Skin of body (tissue), 2 donors: Measurements from ENCODE around the gene ENTPD8. TPM values are rescaled to one million over a fixed set of nuclear protein-coding genes. Genes with fewer than 3 reads are reported as not detected.
"Not testable (repeated sequence)": the region's sequence is repeated elsewhere in the genome, so short reads cannot be mapped to it uniquely, and the experiment has no call there.

Experiments used
- DNase-seq: peaks from one replicate; lab custom pipeline; 2025; lab: John Stamatoyannopoulos, UW
- total RNA-seq: library from RNA; depleted of rRNA; stranded (reverse); fragments of >200 nt; gene quantifications from one replicate; pipeline ENCODE4 v1.2.3, GENCODE V29; 2014

Gene ENTPD8
- total RNA-seq, 1 donor from 2014 or later: 0.10 TPM

DNA sequence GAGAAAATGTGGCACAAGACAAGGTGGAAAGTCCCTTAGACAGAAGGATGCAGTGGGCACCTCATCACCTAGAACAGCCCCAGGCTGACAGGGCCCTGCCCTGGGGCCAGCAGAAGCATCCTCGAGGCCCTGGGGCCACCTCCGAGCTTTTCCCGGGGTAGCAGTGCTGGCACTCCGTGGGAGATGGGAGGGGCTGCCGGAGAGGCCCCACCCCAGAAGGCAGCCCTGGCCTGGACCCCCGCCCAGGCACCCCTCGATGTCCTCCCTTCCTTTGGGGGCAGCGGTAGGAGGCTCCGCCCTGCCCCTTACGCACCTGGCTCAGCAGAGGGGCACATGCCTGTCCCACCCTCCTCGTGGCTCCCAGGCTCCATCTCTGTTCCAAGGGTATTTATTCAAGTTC, 35.7 kb upstream of the ENTPD8 start:
- DNase-seq: no peak

DNA sequence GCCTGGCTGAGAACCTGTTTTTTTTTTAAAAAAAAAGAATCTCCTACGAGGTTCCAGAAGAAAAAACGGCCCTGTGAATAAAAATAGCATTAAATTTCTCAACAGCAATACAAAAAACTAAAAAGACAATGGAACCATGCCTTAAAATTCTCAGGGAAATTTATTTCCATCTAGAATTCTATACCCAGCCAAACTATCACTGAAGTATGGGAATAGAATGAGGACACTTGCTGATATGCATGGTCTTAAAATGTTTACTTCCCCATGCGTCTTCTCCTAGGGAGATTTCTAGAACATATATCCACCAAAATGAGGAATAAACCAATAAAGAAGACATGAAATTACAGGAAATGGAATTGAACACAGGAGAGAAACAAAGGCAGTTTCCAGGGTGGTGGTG, 34.5 kb upstream of the ENTPD8 start:
- no peak for DNase-seq

GRCh38 chr9:137474271-137474670, 33.1 kb upstream of the ENTPD8 start:
- no peak for DNase-seq

GRCh38 chr9:137470785-137471184, 29.6 kb upstream of the ENTPD8 start:
- DNase-seq: no peak

DNA sequence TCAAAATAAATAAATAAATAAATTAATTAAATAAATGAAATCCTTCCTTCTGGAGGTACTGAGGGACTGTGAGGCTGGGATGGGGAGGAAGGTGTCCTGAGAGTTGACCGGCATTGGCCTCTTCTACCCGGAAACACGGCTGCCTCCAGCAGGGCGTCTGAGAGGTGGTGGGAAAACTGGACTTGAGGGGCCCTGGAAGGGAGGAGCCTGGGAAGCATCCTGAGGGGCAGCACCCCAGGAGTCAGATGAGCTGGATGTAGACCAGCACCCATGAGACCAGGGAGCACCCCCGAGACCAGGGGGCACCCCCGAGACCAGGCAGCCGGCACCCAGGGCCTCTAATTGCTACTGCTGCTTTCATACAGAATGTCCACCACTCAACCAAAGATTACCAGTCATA, 26.7 kb upstream of the ENTPD8 start:
- DNase-seq: no peak

DNA sequence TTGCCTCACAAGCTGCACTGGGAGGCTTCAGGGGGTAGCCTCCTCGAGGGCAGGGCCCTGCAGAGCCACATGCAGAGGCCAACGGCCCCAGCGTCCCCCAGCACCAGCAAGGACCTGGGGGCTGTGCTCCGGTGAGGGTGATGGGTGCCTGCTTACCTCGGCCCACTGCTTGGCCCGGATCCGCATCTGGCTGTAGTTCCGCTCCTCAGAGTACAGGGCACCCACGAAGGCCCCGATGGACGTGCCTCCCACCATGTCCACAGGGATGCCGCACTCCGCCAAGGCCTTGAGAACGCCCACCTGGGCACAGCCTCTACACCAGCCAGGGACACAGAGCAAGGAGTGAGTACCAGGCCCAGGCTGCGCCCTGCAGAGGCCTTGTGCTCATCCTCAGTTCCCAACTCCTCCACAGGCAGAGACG, 26.0 kb upstream of the ENTPD8 start:
- DNase-seq: no peak

DNA sequence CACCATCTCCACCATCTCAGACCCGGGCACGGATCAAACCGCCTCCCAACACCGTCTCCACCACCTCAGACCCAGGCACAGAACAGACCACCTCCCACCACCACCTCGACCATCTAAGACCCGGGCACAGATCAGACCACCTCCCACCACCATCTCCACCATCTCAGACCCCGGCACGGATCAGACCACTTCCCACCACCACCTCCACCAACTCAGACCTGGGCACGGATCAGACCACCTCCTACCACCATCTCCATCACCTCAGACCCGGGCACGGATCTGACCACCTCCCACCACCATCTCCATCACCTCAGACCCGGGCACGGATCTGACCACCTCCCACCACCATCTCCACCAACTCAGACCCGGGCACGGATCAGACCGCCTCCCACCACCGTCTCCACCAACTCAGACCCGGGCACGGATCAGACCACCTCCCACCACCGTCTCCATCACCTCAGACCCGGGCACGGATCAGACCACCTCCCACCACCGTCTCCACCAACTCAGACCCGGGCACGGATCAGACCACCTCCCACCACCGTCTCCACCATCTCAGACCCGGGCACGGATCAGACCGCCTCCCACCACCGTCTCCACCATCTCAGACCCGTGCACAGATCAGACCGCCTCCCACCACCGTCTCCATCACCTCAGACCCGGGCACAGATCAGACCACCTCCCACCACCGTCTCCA, 25.4 kb upstream of the ENTPD8 start:
- DNase-seq: not testable (repeated sequence)

DNA sequence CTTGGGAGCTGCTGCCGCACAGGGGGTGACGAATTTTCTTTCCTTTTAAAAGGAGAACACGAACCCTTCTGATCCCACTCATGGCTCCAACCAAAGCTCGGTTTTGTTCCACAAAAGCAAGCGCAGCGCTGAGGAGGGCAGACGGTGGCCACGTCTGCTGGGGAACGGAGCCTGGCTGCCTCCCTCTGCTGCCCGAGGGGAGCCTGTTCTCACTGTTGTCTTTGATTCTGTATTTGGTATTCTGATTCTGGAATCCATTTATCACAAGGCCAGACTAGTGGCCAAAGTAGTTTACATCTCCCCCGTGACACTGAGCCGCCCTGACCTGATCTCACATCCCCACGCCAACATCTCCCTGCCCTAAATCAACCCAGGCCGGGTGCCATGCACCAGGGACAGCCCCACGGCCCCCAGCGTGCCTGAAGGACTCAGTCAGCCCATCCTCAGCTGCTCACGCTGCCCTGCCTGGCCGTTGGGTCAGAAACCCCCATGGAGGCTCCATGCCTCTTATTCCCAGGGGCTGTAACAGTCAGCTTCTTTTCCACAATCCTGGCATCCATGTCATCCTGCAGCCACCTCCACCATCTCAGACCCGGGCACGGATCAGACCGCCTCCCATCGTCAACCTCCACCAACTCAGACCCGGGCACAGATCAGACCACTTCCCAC, 24.7 kb upstream of the ENTPD8 start:
- no peak for DNase-seq

GRCh38 chr9:137465000-137465719, 24.0 kb upstream of the ENTPD8 start:
- DNase-seq: no peak

- no peak for DNase-seq
These were observed 23.3 kb upstream of the ENTPD8 start for GRCh38 chr9:137464291-137464999.

DNA sequence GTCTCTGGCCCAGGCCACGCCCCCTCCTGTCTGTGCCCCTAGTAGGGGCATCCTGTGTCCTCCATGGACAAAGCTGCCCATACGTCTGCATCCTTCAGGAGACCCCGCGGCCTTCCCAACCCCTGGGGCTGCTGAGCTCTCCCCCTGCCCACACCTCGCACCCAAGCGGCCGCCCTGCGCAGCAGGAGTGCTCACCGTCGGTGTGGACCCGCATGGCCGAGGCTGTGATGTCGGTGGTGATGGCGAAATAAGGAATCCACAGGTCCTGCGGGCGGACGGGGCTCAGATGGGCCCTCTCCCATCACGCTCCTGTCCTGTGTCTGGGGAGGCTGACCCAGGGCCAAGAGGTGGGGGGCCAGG, 22.8 kb upstream of the ENTPD8 start:
- no peak for DNase-seq

GRCh38 chr9:137462986-137463930, 22.1 kb upstream of the ENTPD8 start:
- no peak for DNase-seq

DNA sequence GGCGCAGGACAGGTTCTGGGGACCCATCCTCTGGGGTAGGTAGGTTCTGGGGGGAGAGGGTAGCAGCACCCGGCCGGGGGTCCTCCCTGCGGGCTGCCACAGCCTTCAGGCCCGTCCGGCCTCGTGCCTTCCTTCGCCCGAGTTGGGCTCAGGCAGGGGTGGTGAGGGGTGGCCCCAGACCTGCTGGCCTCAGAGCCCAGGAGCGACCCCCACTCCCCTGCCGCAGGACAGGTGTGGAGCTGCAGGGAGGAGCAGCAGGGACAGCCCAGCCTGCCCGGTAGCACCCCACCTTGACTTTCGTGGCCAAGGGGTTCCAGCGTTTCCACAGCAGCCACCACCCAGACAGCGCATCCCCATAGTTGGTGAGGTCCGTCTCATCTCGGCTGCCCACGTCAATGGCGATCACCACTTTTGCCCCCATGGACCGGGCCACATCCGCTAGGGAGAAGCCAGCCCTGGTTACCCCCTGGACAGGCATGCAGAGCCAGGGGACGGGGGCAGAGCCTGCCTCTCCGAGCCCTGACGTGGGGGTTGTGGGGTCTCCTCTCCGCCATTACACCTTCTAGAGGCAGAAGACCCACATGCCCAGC, 21.3 kb upstream of the ENTPD8 start:
- no peak for DNase-seq

DNA sequence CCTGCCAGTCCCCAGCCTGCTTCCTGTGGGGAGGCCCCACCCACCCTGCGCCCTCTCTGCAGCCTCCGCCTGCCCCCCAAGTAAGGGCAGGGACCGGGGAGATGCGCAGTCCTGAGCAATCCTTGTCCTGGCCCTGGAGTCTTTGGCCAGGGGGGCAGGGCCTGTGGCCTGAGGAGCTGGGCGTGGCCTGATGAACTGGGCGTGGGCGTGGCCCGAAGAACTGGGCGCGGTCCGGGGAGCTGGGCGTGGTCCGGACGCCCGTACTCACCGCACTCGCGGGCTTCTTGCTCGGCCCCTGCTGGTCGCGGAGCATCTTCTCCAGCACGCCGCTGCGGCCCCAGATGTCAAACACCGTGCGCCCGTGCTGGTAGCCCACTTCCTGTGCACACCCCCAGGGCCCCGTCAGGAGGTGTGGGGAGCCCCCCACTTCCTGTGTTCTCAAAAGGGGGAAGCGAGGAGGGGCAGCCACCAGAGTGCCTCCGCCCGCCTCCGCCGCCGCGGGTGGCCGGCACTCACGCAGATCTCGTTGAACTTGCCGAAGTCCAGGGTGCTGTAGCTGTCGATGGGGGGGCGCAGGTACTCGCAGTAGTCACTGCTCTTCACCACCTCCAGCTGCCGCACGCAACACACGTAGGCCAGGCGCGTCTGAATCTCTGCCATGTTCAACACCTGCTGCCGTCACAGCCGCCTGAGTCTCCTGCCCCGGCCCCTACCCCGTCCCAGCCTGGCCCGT, 20.7 kb upstream of the ENTPD8 start:
- no peak for DNase-seq

GRCh38 chr9:137461316-137461662, 20.1 kb upstream of the ENTPD8 start:
- no peak for DNase-seq

DNA sequence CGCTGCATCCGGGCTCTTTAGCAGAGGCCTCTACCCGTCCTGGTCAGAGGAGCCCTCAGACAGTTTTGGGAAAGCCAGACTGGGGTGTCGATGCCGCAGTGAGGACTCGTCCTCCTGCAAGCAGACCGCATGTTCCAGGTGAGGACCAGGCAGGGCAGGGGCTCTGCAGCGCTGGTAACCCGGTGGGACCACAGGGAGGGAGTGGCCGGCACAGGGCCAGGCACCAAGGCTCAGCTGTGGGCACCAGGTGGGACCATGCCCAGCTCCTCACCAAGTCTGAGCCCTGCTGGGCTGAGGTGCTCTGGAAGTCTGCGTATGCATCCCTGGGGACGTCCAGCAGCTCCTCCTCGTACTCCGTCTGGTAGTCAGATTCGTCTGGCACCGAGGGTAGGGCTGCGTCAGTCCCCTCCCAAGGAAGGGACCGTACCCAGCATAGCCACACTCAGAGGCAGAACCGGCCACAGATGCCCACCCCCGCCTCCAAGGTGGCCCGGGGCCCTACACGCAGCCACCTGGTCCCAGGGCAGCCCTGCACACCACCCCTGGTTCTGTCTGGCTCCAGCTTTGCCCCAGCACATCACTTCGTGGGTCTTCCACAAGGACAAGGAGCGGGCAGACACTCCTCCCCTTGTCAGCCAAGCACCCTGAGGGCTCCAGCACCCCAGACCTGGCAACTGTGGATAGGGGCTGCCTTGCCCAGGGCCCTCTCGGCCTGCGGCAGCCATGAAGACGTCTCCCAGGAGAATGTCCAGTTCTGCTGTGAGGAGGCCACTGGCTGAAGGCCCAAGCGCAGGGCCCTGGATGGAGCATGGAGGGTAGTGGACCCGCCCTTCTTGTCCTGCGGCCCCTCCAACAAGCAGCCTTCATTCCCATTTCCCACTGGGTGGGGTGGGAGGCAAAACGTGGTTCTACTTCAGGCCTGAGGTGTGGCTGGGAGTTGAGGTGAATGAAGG, 19.5 kb upstream of the ENTPD8 start:
- no peak for DNase-seq

- DNase-seq: no peak
These were observed 18.6 kb upstream of the ENTPD8 start for GRCh38 chr9:137459601-137460362.

GRCh38 chr9:137459152-137459600, 18.0 kb upstream of the ENTPD8 start, which contains the start of gene NSMF:
TSS of gene NSMF (minus strand) at chr9:137459334. CDS start at chr9:137459102, 232 bp downstream.
- DNase-seq: peak; percentile 90
